GM13976 (cell line): ENCODE results near the gene CDK14.

Source experiments
- DNase-seq: peaks from one replicate; pipeline ENCODE4 v3.0.0; 2012; ENCODE audit warnings: low spot score
- CTCF ChIP-seq: IDR thresholded peaks from 2 replicates; pipeline ENCODE4 v1.5.1; 2012; ENCODE audit warnings: borderline replicate concordance, mild to moderate bottlenecking; ENCODE audit not compliant: insufficient read depth; ENCODE audit errors: extremely low read depth, missing control alignments, control extremely low read depth
- in situ Hi-C: fragments of 300-500 bp; cut with MboI; formaldehyde crosslinking; loops from one replicate; pipeline ENCODE4 v1.12.0; 2022; ENCODE audit warnings: low sequenced_read_pairs, mixed read lengths, inconsistent platforms; ENCODE audit not compliant: unreplicated experiment

CDK14 gene

GRCh38 chr7:90678986-90679385 lies 82.9 kb downstream of the CDK14 start:
- no peak for TF ChIP-seq CTCF
- no peak for DNase-seq
- in situ Hi-C loops: no loop called here

DNA sequence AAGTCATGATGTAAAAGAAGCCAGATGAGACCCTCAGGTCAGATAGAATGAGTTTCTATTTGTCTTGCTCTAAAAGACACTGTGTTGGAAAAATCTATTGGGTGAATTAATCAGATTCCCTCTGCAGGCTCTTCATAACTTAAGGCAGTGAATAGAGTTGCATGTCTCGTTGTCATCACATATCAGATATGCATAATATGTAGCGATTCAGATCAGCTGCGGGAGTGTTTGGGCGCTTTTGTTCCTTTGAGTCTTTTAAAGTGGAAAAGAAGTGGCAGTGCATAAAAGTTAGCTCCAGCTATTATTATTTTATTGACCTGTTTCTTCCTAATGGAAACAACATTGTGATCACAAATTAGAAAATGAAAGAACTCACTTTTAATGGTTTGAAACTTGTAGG lies 84.4 kb downstream of the CDK14 start:
- DNase-seq: no peak
- TF ChIP-seq CTCF: no peak
- in situ Hi-C loops: no loop called here

DNA sequence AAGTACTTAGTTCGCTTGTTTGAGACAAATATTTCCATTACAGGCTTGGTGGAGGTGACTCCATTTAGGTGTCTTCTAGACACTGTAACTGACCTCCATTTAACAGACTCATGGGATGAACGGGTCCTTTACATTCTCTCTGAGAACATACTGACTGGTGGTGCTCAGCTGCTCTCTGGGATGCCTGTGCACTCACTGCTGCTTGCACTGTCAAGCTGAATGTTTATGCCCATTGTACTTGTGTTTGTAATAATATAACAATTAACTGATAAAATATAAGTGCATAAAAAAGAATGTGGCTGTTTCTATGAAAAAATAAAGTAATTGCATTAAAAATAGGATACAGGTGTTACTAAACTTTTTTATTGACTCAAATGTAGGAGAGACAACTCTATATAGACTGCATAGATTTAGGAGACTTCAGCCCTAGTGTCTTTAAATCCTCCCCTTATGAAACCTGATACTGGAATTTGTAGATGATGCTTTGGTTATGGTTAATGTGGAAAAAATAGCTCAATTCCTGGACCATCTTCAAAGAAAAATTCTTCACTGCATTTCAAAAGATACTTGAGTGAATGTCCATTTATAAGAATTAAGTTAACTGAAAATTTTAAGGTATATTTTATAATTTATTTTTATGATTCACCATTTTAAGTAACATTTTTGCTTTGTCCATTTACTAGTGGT lies 85.4 kb downstream of the CDK14 start:
- in situ Hi-C loops: no loop called here
- DNase-seq: no peak
- no peak for TF ChIP-seq CTCF

DNA sequence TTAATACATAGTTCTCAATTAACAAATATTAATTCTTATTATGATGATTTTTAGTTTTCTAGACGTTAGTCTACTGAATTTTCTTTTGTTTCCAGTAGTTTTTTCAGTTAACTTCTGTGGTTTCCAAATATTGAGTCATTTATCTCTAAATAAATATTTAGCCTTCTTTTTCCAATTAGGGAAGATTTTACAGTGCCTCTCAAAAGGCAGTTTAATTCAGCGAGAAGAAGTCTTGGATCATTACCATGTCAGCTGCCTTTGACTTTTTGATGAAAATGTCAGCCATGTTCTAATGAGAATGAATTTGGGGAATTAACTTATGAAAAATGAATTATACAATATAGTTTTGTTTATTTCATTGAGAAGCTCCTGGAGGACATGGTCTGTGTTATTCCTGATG lies 90.0 kb downstream of the CDK14 start:
- TF ChIP-seq CTCF: no peak
- in situ Hi-C loops: no loop called here
- DNase-seq: no peak

DNA sequence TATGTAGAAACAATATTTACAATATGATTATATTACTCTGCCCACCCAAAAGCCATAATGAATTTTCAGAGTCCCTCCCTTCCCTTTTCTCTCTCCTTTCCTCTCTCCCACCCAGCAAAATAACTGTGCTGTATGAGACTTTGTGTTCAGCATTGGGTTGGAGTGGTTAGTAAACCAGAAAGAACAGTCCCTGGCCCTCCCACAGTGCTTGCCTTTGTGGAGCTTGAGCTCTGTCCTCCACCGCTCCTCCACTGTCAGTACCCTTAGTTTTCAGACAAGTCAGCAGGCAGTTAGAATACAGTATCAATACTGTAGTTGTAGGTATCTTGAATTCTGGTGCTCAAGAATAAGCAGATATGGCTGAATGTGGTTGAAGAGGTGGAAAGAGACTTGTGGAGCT lies 92.7 kb downstream of the CDK14 start:
- DNase-seq: no peak
- no peak for TF ChIP-seq CTCF
- in situ Hi-C loops: no loop called here

GRCh38 chr7:90689260-90689659 lies 93.1 kb downstream of the CDK14 start:
- TF ChIP-seq CTCF: no peak
- in situ Hi-C loops: no loop called here

DNA sequence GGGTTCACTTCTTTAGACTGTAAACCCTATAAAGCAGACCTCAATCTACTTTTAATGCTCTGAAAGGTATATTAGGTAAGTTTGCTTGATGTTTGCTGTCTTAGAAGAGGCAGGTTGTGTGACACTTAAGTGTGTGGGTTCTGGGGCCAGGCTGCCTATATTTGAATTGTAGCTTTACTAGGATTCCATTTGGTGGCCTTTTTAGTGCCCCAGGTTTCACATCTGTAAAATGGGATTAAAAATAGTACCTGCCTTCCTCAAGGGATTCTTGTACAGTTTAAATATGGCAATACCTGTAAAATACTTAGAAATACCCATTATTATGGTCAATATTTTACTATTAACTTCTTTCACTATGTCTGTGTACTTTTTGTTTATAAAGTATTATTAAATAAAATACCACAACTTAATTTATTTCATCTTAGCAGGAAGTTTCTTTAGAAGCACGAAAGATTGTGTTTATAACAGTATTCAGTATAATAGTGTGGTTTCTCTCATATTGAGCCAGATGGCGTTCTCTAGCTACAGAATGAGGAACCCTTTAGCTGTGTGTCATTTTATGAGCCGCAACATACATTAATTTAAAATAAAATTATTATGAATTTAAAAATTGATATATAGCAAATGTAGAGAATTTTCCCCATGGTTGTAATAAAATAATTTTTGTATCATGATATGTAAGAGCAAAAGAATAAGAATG lies 94.2 kb downstream of the CDK14 start:
- TF ChIP-seq CTCF: no peak
- in situ Hi-C loops: no loop called here
- no peak for DNase-seq

More at GRCh38 chr7:90689260-90689659, 93.1 kb downstream of the CDK14 start:
- no peak for DNase-seq
